GM12864 (cell line): ENCODE results near the gene FOXD1.

ENCODE experiments used
- DNase-seq: peaks from one replicate; pipeline ENCODE4 v3.0.0-alpha.2; 2011; ENCODE audit warnings: low read depth
- H3K4me3 ChIP-seq: 2 replicates; pipeline ENCODE4 v1.5.1; 2011; ENCODE audit warnings: mild to moderate bottlenecking, low read depth, low read length, control low read depth
- CTCF ChIP-seq: IDR thresholded peaks from 2 replicates; pipeline ENCODE4 v1.5.1; 2011; ENCODE audit warnings: low read depth, mild to moderate bottlenecking, moderate library complexity, low read length, control low read depth, inconsistent platforms; ENCODE audit errors: missing control alignments

The FOXD1 gene

GRCh38 chr5:73420666-73421065 lies 27.9 kb downstream of the FOXD1 start:
- H3K4me3 ChIP-seq: no peak overlapping the region
- DNase-seq: no peak
- no peak for TF ChIP-seq CTCF

- no peak for TF ChIP-seq CTCF
- no peak for DNase-seq
- no peak overlapping the region for H3K4me3 ChIP-seq
Measured at GRCh38 chr5:73419465-73420390, 28.8 kb downstream of the FOXD1 start.

GRCh38 chr5:73419117-73419464 lies 29.5 kb downstream of the FOXD1 start:
- no peak overlapping the region for H3K4me3 ChIP-seq

GRCh38 chr5:73418244-73418691 lies 30.3 kb downstream of the FOXD1 start:
- H3K4me3 ChIP-seq: no peak overlapping the region
- DNase-seq: no peak
- no peak for TF ChIP-seq CTCF

More at GRCh38 chr5:73419117-73419464, 29.5 kb downstream of the FOXD1 start:
- DNase-seq: no peak
- TF ChIP-seq CTCF: no peak

- no peak for TF ChIP-seq CTCF
- H3K4me3 ChIP-seq: no peak overlapping the region
- no peak for DNase-seq
Measured at GRCh38 chr5:73417303-73418034, 31.1 kb downstream of the FOXD1 start.

GRCh38 chr5:73415617-73416016 lies 33.0 kb downstream of the FOXD1 start:
- no peak for TF ChIP-seq CTCF
- H3K4me3 ChIP-seq: no peak overlapping the region
- no peak for DNase-seq
